HG02938 (cell line): ENCODE data around the gene NHERF1.

ENCODE experiments used
- ATAC-seq: cut with Tn5 transposase; IDR thresholded peaks from one replicate; pipeline ENCODE4 v1.9.1; 2021; ENCODE audit warnings: mild to moderate bottlenecking, moderate library complexity; ENCODE audit not compliant: unreplicated experiment

Gene NHERF1

GRCh38 chr17:74732042-74732867 is 16.2 kb upstream of the NHERF1 start:
- ATAC-seq, result no peak

GRCh38 chr17:74733365-74734122 is 14.9 kb upstream of the NHERF1 start:
- ATAC-seq, result no peak

DNA sequence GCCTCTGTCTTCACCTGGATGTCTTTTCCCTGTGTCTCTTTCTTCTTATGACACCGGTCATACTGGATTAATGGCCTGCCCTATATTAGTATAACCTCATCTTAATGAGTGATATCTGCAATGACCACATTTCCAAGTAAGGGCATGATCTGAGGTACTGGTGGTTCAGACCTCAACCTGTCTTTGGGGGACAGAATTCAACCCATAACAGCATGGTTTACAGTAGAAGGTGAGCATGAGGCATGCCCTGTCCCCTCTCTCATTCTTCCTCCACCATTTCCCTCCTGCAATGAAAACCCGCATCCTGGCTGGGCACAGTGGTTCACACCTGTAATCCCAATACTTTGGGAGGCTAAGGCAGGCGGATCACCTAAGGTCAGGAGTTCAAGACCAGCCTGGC is 14.2 kb upstream of the NHERF1 start:
- no peak for ATAC-seq

DNA sequence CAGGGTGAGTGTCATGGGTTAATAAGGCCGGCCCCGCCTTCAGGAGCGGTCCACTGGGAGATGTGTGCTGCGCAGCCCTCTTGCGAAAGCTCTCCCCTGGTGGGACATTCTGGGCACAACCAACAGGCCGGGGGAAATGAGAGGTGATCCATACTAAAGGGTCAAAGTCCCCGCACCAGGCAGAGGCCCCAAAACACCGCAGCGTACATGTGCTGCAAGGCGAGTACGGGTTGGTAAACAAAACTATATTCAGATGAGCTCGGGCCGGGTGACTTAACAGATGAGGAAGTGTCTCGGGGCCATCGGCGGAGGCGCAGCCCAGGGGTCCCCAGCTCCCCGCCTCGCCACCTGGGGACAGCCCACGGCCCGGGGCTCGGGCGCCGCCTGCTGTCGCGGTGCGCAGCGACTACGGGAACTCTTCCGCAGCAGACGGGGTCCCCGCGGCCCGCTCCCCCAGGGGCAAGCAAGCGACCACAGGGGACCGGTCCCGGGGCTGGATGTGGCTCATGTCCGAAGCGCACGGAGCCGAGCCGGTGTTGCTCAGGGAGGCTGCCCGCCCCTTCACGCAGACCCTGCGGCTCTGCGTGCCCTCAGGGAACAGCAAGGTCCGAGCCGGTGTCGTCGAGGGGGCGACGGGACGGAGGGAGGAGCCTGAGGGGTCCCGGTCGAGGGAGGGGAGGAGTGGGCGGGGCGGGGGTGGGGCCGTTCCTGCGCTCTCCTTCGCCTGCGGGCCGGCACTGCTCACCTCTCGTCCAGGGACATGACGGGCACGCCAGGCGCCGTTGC is 11.7 kb upstream of the NHERF1 start, which contains the start of gene RAB37:
Gene RAB37 (plus strand): TSS at position 744 of the 786 bp plus-strand sequence. CDS start 17 bp downstream, at position 761.
- no peak for ATAC-seq

GRCh38 chr17:74737299-74738050 is 11.0 kb upstream of the NHERF1 start:
- no peak for ATAC-seq

DNA sequence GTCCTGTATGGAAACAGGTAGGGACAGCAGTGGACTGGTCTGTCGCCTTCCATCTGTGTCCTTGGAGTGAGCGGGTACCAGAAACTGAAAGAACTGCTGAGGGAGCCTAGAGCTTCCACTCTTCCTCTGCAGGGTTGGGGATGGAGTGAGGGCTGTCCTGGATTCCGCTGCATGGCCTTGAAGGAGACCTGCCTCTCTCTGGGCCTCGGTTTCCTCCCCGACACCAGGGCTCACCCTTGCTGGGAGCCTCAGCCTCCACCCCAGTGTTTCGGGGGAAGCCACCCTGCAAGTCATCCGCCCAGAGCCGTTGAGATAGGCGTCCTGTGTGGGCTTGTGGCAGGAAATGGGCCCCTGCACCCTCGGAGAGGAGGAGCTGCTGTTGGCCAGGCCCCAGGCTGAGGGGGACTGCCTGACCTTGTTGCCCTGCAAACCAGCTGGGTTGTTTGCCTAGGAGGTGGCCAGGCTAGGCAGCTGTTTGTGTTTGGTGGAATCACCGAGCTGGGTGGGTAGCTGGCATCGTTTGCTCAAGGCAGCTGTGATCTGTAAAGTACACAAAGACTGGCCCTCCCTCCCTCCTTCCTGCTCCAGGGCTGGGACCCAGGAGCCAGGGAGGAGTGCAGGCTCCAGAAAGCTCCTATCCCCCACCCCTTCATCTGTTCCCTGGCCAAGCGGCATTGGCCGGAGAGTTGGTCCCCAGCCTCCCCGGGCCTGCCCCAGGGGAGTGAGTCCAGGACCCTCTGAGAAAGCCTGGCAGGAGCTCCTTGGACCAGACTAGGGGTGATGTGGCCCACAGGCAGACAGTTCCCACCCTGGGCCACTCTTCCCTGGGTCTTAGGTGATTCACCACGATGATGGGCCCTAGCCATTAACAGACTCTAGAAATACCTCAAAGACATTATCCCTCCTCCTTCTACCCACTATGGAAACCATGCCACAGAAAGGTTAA is 10.1 kb upstream of the NHERF1 start:
- ATAC-seq, result no peak

DNA sequence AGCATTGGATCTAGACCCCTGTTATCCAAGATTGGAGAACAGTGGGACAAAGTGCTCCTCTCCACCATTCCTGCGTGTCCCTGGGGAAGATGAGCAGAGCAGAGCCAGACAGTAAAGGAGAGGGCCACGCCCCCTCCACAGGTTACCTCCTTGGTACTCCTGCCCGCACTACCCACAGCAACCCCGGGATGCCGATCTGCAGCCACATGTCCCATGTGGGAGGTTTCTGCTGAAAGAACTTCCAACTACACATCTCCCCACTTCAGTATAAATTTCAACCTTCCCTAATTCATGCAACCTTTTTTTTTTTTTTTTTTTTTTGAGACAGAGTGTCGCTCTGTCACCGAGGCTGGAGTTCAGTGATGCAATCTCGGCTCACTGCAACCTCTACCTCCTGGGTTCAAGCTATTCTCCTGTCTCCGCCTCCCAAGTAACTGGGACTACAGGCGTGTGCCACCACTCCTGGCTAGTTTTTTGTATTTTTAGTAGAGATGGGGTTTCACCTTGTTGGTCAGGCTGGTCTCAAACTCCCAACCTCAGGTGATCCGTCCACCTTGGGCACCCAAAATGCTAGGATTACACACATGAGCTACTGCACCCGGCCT is 9.1 kb upstream of the NHERF1 start:
- no peak for ATAC-seq

- no peak for ATAC-seq
These were observed 8.3 kb upstream of the NHERF1 start for GRCh38 chr17:74740173-74740572.

GRCh38 chr17:74740641-74741387 is 7.6 kb upstream of the NHERF1 start:
- ATAC-seq, result no peak

DNA sequence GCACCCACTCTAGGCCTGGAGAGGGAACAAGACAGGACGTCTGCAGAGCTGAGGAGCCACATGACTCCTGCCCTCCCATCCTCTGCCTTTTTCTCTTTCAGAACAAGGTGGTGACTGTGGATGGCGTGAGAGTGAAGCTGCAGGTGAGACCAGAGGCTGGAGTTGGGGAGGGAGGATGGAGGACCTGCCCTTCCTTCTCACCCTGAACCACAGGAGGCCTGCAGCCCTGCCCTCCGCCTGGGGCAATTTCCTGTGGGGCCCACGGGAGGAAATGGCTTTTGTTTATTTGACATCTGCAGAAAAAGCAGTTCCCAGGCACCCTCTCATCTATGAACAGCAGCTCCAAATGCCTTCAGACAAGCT is 6.3 kb upstream of the NHERF1 start:
- ATAC-seq, result no peak

DNA sequence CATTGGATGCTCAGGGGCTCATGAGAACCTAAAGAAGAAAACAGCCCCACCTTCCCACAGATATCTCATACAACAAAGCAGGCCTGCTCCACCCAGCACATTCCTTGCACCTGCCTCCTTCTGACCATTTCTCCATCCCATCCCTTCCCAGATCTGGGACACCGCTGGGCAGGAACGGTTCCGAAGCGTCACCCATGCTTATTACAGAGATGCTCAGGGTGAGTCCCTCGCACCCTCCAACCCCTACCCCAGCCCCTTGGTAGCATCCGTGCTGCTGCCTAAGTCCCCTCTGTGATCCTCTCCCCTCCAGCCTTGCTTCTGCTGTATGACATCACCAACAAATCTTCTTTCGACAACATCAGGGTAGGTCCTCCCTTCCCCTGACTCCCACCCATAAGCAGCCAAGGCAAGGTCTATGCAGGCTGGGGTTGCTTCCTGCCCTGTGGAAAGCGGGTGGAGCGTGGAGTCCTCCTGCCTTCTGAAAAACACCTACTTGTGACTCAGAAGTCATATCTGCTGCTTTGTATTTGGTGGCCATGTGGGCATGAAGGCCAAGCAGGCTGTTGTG is 5.4 kb upstream of the NHERF1 start:
- ATAC-seq, result no peak

- no peak for ATAC-seq
These were observed 4.7 kb upstream of the NHERF1 start for GRCh38 chr17:74743755-74744154.

- ATAC-seq, result no peak
These were observed 4.1 kb upstream of the NHERF1 start for GRCh38 chr17:74744349-74744713.

- no peak for ATAC-seq
These were observed 3.5 kb upstream of the NHERF1 start for GRCh38 chr17:74744714-74745547.

GRCh38 chr17:74745548-74746177 is 2.8 kb upstream of the NHERF1 start:
- ATAC-seq, result no peak

DNA sequence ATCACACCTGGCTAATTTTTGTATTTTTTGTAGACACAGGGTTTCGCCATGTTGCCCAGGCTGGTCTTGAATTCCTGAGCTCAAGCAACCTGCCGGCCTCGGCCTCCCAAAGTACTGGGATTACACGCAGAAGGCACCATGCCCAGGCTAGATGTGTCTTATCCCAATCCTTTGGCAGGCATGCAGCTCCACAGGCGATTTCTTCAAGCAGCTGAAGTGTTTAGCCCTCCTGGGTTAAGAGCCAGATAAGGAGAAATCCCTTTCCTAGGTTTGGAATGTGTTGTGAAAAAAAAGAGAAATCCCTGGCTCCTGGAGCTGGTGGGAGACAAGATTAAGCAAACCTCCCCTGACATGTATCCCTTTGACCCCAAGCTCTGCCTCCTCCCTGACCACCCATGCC is 2.1 kb upstream of the NHERF1 start:
- ATAC-seq, result no peak

DNA sequence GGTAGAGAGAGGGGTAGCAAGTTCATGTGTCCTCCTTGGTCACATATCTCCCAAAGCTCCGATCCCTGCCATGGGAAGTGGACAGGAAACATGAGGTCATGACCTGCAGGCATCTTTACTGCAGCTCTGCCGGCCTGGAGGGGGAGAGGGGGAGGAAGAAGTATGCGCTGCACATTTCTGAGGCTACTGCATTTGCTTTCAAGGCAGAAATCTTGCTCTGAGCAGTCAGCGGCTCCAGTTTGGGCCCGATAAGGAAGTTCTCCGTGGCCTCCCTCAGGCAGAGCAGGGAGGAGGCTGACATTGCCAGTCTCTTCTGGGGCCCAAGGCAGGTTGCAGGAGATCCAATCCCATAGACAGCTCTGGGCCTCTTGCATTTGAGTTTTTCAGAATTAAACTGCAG is 1.5 kb upstream of the NHERF1 start:
- ATAC-seq, result no peak
